ENCODE measurements around the gene FAM171A1. TPM values are rescaled to one million over a fixed set of nuclear protein-coding genes. Genes with fewer than 3 reads are reported as not detected.

Gene FAM171A1
- polyA plus RNA-seq, 1 of the 3 experiments (the other 2 are of a cell fraction) = 26.3 TPM

- TF ChIP-seq SMC3 (IDR thresholded peaks at IDR 0.05; ENCODE audit: low read depth, low read length) (no peak), FOSL2 (IDR thresholded peaks at IDR 0.05; ENCODE audit: borderline replicate concordance, low read depth) (no peak), RCOR1 (IDR thresholded peaks at IDR 0.05; ENCODE audit: low read length) (no peak), ELF1 (IDR thresholded peaks at IDR 0.05) (no peak), POLR2AphosphoS5 (IDR thresholded peaks at IDR 0.05; ENCODE audit: low read depth, low read length) (no peak), RAD21 (IDR thresholded peaks at IDR 0.05; ENCODE audit: low read length) (no peak), IRF3 (IDR thresholded peaks at IDR 0.05; ENCODE audit: low read depth, low read length) (no peak), GABPA (IDR thresholded peaks at IDR 0.05; ENCODE audit: low read depth) (no peak), SIN3A (IDR thresholded peaks at IDR 0.05; ENCODE audit: borderline replicate concordance, low read depth, low read length) (no peak), ZBTB33 (IDR thresholded peaks at IDR 0.05; ENCODE audit: borderline replicate concordance, low read depth) (no peak), USF1 (IDR thresholded peaks at IDR 0.05; ENCODE audit: borderline replicate concordance, low read depth) (no peak), FOXM1 (IDR thresholded peaks at IDR 0.05; ENCODE audit: low read depth) (no peak), TEAD4 (IDR thresholded peaks at IDR 0.05; ENCODE audit: borderline replicate concordance, insufficient read depth) (no peak), MEF2A (IDR thresholded peaks at IDR 0.05; ENCODE audit: borderline replicate concordance, low read depth) (no peak), USF2 (IDR thresholded peaks at IDR 0.05; ENCODE audit: borderline replicate concordance, low read depth, low read length) (no peak), REST (IDR thresholded peaks at IDR 0.05; ENCODE audit: low read depth, low read length) (no peak), EZH2phosphoT487 (IDR thresholded peaks at IDR 0.05; ENCODE audit: borderline replicate concordance, low read depth) (no peak)
- TF ChIP-seq, protein P1, sequence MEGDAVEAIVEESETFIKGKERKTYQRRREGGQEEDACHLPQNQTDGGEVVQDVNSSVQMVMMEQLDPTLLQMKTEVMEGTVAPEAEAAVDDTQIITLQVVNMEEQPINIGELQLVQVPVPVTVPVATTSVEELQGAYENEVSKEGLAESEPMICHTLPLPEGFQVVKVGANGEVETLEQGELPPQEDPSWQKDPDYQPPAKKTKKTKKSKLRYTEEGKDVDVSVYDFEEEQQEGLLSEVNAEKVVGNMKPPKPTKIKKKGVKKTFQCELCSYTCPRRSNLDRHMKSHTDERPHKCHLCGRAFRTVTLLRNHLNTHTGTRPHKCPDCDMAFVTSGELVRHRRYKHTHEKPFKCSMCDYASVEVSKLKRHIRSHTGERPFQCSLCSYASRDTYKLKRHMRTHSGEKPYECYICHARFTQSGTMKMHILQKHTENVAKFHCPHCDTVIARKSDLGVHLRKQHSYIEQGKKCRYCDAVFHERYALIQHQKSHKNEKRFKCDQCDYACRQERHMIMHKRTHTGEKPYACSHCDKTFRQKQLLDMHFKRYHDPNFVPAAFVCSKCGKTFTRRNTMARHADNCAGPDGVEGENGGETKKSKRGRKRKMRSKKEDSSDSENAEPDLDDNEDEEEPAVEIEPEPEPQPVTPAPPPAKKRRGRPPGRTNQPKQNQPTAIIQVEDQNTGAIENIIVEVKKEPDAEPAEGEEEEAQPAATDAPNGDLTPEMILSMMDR (IDR thresholded peaks at IDR 0.05) = no peak
- CTCF ChIA-PET = no interaction called here
- no peak for DNase-seq
Measured at GRCh38 chr10:15374156-15374555, 3.1 kb upstream of the FAM171A1 start.

More at GRCh38 chr10:15374156-15374555, 3.1 kb upstream of the FAM171A1 start:
- no peak overlapping the region for H3K4me3 ChIP-seq (ENCODE audit: low read depth in 2 of 2, low read length in 1 of 2)
- H3F3A ChIP-seq (replicated peaks; ENCODE audit: insufficient read depth) = no peaks in the 10 kb centered on the region
- whole genome bisulfite sequencing (ENCODE audit: low lambda C conversion rate) = 92% methylated on average over 3 of the region's 3 CpGs
- H3K4me1 ChIP-seq (ENCODE audit: control insufficient read depth in 1 of 2, insufficient read depth in 2 of 2, low read depth in 1 of 2, low read length in 1 of 2) = peaks cover 0 to 8% of the 10 kb centered on the region in 2 experiments; a peak in 2 of 4 replicates
- H3K9me2 ChIP-seq = no peaks in the 10 kb centered on the region
- no peak overlapping the region for H3K9ac ChIP-seq
- H3K9me3 ChIP-seq = no peaks in the 10 kb centered on the region
- no peak overlapping the region for H3K27ac ChIP-seq (ENCODE audit: low read depth in 2 of 2, low read length in 1 of 2)
- no peak overlapping the region for H3K4me2 ChIP-seq
- no peaks in the 10 kb centered on the region for H4K20me1 ChIP-seq (ENCODE audit: insufficient read depth)
- POLR2A ChIA-PET = no interaction called here
- no peaks in the 10 kb centered on the region for H3K27me3 ChIP-seq (ENCODE audit: insufficient read depth)
- no peaks in the 10 kb centered on the region for H3K36me3 ChIP-seq (replicated peaks in 1 of 2; ENCODE audit: control insufficient read depth in 1 of 2, insufficient read depth in 2 of 2, low read length in 1 of 2)
- H3K79me2 ChIP-seq (ENCODE audit: insufficient read depth) = peaks cover 12% of the 10 kb centered on the region; the same call in 1 of the 2 replicates
- no peak overlapping the region for H2AFZ ChIP-seq (ENCODE audit: low read depth)
